Measurements from ENCODE around the gene CENPL. TPM values are rescaled to one million over a fixed set of nuclear protein-coding genes. Genes with fewer than 3 reads are reported as not detected.

Gene CENPL
- total and polyA plus RNA-seq, 10 of the 15 experiments (the other 5 are each of a cell fraction or from before 2014, with no cell fraction given): 14.9 to 32.1 (median 24.5) TPM

DNA sequence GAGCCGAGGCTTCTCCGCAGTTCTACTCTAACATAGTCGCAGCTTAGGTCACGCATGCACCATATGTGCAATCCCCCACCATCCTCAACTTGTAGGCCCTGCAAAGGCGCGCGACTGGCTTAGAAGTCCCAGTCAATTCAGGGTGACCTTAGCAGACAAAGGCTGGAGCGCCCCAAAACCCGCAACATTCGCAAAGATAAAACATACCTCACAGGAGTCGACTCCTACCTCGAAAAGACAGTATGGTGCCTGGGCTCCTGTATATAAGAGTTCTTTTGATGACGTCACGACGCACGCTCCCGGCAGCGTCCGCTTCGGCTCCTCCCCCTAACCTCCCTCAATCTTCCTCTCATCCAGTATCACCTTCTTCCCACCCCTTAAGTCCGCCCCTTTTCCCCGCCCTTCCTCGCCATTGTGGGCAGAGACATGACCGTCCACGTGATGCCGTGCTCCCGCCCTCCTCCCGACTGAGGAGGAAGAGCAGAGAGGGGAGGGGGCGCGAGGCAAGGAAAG lies 43.1 kb upstream of the CENPL start, which contains the start of gene GAS5 (continued):
- TF ChIP-seq EP300 (IDR thresholded peaks at IDR 0.05; ENCODE audit: borderline replicate concordance in 1 of 2, control insufficient read depth in 1 of 2, low read depth in 2 of 2, low read length in 2 of 2): no peak
- no peak for TF ChIP-seq KDM1A (IDR thresholded peaks at IDR 0.05; ENCODE audit: borderline replicate concordance)
- no peak for TF ChIP-seq ZNF622 (IDR thresholded peaks at IDR 0.05)
- TF ChIP-seq BMI1 (IDR thresholded peaks at IDR 0.05; ENCODE audit: borderline replicate concordance): peak; percentile 29; the same call in 1 of the 2 replicates
- peak; percentile 94 for TF ChIP-seq CREB1 (IDR thresholded peaks at IDR 0.05; ENCODE audit: low read depth)
- TF ChIP-seq ASH2L (IDR thresholded peaks at IDR 0.05; ENCODE audit: borderline replicate concordance, low read depth): no peak
- TF ChIP-seq SMAD1 (IDR thresholded peaks at IDR 0.05; ENCODE audit: low read depth, partially characterized antibody): peak; percentile 95
- TF ChIP-seq, protein P1, sequence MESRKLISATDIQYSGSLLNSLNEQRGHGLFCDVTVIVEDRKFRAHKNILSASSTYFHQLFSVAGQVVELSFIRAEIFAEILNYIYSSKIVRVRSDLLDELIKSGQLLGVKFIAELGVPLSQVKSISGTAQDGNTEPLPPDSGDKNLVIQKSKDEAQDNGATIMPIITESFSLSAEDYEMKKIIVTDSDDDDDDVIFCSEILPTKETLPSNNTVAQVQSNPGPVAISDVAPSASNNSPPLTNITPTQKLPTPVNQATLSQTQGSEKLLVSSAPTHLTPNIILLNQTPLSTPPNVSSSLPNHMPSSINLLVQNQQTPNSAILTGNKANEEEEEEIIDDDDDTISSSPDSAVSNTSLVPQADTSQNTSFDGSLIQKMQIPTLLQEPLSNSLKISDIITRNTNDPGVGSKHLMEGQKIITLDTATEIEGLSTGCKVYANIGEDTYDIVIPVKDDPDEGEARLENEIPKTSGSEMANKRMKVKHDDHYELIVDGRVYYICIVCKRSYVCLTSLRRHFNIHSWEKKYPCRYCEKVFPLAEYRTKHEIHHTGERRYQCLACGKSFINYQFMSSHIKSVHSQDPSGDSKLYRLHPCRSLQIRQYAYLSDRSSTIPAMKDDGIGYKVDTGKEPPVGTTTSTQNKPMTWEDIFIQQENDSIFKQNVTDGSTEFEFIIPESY (IDR thresholded peaks at IDR 0.05): peak; percentile 64; the same call in 1 of the 2 replicates
- TF ChIP-seq, protein P2, sequence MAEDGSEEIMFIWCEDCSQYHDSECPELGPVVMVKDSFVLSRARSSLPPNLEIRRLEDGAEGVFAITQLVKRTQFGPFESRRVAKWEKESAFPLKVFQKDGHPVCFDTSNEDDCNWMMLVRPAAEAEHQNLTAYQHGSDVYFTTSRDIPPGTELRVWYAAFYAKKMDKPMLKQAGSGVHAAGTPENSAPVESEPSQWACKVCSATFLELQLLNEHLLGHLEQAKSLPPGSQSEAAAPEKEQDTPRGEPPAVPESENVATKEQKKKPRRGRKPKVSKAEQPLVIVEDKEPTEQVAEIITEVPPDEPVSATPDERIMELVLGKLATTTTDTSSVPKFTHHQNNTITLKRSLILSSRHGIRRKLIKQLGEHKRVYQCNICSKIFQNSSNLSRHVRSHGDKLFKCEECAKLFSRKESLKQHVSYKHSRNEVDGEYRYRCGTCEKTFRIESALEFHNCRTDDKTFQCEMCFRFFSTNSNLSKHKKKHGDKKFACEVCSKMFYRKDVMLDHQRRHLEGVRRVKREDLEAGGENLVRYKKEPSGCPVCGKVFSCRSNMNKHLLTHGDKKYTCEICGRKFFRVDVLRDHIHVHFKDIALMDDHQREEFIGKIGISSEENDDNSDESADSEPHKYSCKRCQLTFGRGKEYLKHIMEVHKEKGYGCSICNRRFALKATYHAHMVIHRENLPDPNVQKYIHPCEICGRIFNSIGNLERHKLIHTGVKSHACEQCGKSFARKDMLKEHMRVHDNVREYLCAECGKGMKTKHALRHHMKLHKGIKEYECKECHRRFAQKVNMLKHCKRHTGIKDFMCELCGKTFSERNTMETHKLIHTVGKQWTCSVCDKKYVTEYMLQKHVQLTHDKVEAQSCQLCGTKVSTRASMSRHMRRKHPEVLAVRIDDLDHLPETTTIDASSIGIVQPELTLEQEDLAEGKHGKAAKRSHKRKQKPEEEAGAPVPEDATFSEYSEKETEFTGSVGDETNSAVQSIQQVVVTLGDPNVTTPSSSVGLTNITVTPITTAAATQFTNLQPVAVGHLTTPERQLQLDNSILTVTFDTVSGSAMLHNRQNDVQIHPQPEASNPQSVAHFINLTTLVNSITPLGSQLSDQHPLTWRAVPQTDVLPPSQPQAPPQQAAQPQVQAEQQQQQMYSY (CRISPR knock-in tag; IDR thresholded peaks at IDR 0.05): 0 out of 2 replicates have a peak, but pooled peaks have one; percentile 38
- no peak for TF ChIP-seq IKZF1 (conservative IDR thresholded peaks at IDR 0.05)
- peak; percentile 92 for TF ChIP-seq MXI1 (IDR thresholded peaks at IDR 0.05; ENCODE audit: low read depth, low read length)
- TF ChIP-seq TBL1XR1 (IDR thresholded peaks at IDR 0.05; ENCODE audit: low read depth, low read length): no peak
- TF ChIP-seq MTA3 (IDR thresholded peaks at IDR 0.05; ENCODE audit: borderline replicate concordance, low read length): peak; percentile 84; the same call in 1 of the 2 replicates
- no peak for TF ChIP-seq BCL11A (IDR thresholded peaks at IDR 0.05; ENCODE audit: low read depth, low read length)
- TF ChIP-seq NFYA (IDR thresholded peaks at IDR 0.05; ENCODE audit: borderline replicate concordance, low read depth, low read length): no peak
- TF ChIP-seq CHD4 (IDR thresholded peaks at IDR 0.05): no peak
- no peak for TF ChIP-seq YBX1 (IDR thresholded peaks at IDR 0.05)
- peak in 1 of 2 experiments; percentile 71; a peak in 1 of 4 replicates for TF ChIP-seq IKZF2 (IDR thresholded peaks at IDR 0.05)
- TF ChIP-seq FOS (IDR thresholded peaks at IDR 0.05; ENCODE audit: borderline replicate concordance, extremely low read depth, insufficient read length): no peak
- peak; percentile 94; the same call in 1 of the 2 replicates for TF ChIP-seq STAT1 (conservative IDR thresholded peaks at IDR 0.05)
- 0 out of 2 replicates have a peak, but pooled peaks have one; percentile 30 for TF ChIP-seq RFX5 (IDR thresholded peaks at IDR 0.05; ENCODE audit: low read depth, low read length)
- TF ChIP-seq, protein P3, sequence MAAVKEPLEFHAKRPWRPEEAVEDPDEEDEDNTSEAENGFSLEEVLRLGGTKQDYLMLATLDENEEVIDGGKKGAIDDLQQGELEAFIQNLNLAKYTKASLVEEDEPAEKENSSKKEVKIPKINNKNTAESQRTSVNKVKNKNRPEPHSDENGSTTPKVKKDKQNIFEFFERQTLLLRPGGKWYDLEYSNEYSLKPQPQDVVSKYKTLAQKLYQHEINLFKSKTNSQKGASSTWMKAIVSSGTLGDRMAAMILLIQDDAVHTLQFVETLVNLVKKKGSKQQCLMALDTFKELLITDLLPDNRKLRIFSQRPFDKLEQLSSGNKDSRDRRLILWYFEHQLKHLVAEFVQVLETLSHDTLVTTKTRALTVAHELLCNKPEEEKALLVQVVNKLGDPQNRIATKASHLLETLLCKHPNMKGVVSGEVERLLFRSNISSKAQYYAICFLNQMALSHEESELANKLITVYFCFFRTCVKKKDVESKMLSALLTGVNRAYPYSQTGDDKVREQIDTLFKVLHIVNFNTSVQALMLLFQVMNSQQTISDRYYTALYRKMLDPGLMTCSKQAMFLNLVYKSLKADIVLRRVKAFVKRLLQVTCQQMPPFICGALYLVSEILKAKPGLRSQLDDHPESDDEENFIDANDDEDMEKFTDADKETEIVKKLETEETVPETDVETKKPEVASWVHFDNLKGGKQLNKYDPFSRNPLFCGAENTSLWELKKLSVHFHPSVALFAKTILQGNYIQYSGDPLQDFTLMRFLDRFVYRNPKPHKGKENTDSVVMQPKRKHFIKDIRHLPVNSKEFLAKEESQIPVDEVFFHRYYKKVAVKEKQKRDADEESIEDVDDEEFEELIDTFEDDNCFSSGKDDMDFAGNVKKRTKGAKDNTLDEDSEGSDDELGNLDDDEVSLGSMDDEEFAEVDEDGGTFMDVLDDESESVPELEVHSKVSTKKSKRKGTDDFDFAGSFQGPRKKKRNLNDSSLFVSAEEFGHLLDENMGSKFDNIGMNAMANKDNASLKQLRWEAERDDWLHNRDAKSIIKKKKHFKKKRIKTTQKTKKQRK (IDR thresholded peaks at IDR 0.05; ENCODE audit: low read depth, low read length): no peak
- peak; percentile 90 for TF ChIP-seq RELA (IDR thresholded peaks at IDR 0.05; ENCODE audit: borderline replicate concordance, partially characterized antibody)

Data from GM12878 (cell line).